Urinary bladder (tissue), 4 donors: Measurements from ENCODE around the gene GUCD1. TPM values are rescaled to one million over a fixed set of nuclear protein-coding genes. Genes with fewer than 3 reads are reported as not detected.
A peak's percentile ranks its signal among the peaks of the same experiment; 100 is the strongest.

Experiments used
- DNase-seq: peaks from one replicate; pipeline ENCODE4 v3.0.0-alpha.2; 2015; ENCODE audit errors: extremely low spot score
- H3K27ac ChIP-seq: one replicate; pipeline ENCODE4 v1.5.1; 2013; ENCODE audit warnings: low read depth, mild to moderate bottlenecking, moderate library complexity
- H3K36me3 ChIP-seq: one replicate; pipeline ENCODE4 v1.6.1; 2013; ENCODE audit warnings: mild to moderate bottlenecking, moderate library complexity; ENCODE audit not compliant: insufficient read depth
- H3K4me1 ChIP-seq: one replicate; pipeline ENCODE4 v1.6.1; 2013; ENCODE audit warnings: mild to moderate bottlenecking, moderate library complexity; ENCODE audit not compliant: insufficient read depth
- H3K4me3 ChIP-seq: one replicate; pipeline ENCODE4 v1.5.1; 2013; ENCODE audit warnings: low read depth, low read length
- WGBS: extraction: QIAGEN DNeasy Blood & Tissue Kit; methylation state at CpG from one replicate; pipeline ENCODE4 v1.1.7; 2013; 5-methylcytosine and 5-hydroxymethylcytosine counted together
- polyA plus RNA-seq: library from polyadenylated mRNA; stranded (reverse); fragments of 200-250 nt; gene quantifications from one replicate; pipeline ENCODE4 v1.2.3, GENCODE V29; 2013
- total RNA-seq: library from RNA; depleted of rRNA; stranded (reverse); fragments of >200 nt; gene quantifications from one replicate; pipeline ENCODE4 v1.2.3, GENCODE V29; 2014
- donor health status: healthy with polysubstance abuse.
- donor health status: healthy.

GUCD1 gene
- total and polyA plus RNA-seq, 2 donors, result 61.3 to 111 TPM

GRCh38 chr22:24518771-24519485 lies 36.0 kb downstream of the GUCD1 start:
- 82% methylated on average over 9 of the region's 9 CpGs for WGBS
- no peak for DNase-seq
- H3K36me3 ChIP-seq, result no peaks in the 10 kb centered on the region
- no peaks in the 10 kb centered on the region for H3K4me1 ChIP-seq
- no peak overlapping the region for H3K27ac ChIP-seq
- no peak overlapping the region for H3K4me3 ChIP-seq

GRCh38 chr22:24518228-24518627 lies 36.7 kb downstream of the GUCD1 start:
- H3K27ac ChIP-seq, result no peak overlapping the region
- DNase-seq, result no peak
- no peaks in the 10 kb centered on the region for H3K4me1 ChIP-seq
- 74% methylated on average over 3 of the region's 3 CpGs for WGBS
- no peaks in the 10 kb centered on the region for H3K36me3 ChIP-seq
- H3K4me3 ChIP-seq, result no peak overlapping the region

GRCh38 chr22:24517446-24517845 lies 37.5 kb downstream of the GUCD1 start:
- no peaks in the 10 kb centered on the region for H3K36me3 ChIP-seq
- H3K4me3 ChIP-seq, result no peak overlapping the region
- WGBS, result 97% methylated on average over 2 of the region's 2 CpGs
- DNase-seq, result no peak
- no peak overlapping the region for H3K27ac ChIP-seq
- no peaks in the 10 kb centered on the region for H3K4me1 ChIP-seq

- DNase-seq, result peak; percentile 50
- no peak overlapping the region for H3K4me3 ChIP-seq
- H3K36me3 ChIP-seq, result no peaks in the 10 kb centered on the region
- no peak overlapping the region for H3K27ac ChIP-seq
- H3K4me1 ChIP-seq, result no peaks in the 10 kb centered on the region
- whole genome bisulfite sequencing, result 15% methylated on average over 3 of the region's 3 CpGs
These were observed 38.6 kb downstream of the GUCD1 start for GRCh38 chr22:24516301-24516737.

- no peaks in the 10 kb centered on the region for H3K36me3 ChIP-seq
- no peak overlapping the region for H3K4me3 ChIP-seq
- WGBS, result 94% methylated on average over 8 of the region's 8 CpGs
- H3K4me1 ChIP-seq, result no peaks in the 10 kb centered on the region
- DNase-seq, result no peak
- H3K27ac ChIP-seq, result no peak overlapping the region
These were observed 40.0 kb downstream of the GUCD1 start for GRCh38 chr22:24515027-24515338.

GRCh38 chr22:24514241-24515026 lies 40.5 kb downstream of the GUCD1 start:
- Histone ChIP-seq H3K36me3 (no peaks in the 10 kb centered on the region), H3K4me3 (no peak overlapping the region), H3K27ac (no peak overlapping the region), H3K4me1 (no peaks in the 10 kb centered on the region)
- 72% methylated on average over 14 of the region's 14 CpGs for WGBS
- no peak for DNase-seq

GRCh38 chr22:24513378-24514240 lies 41.3 kb downstream of the GUCD1 start:
- DNase-seq, result no peak
- WGBS, result 91% methylated on average over 9 of the region's 9 CpGs
- no peaks in the 10 kb centered on the region for H3K36me3 ChIP-seq

GRCh38 chr22:24512043-24512442 lies 42.9 kb downstream of the GUCD1 start:
- no peaks in the 10 kb centered on the region for H3K4me1 ChIP-seq
- WGBS, result 71% methylated on average over 3 of the region's 3 CpGs
- H3K4me3 ChIP-seq, result no peak overlapping the region
- H3K27ac ChIP-seq, result no peak overlapping the region
- DNase-seq, result no peak
- H3K36me3 ChIP-seq, result no peaks in the 10 kb centered on the region

More at GRCh38 chr22:24513378-24514240, 41.3 kb downstream of the GUCD1 start:
- Histone ChIP-seq H3K4me3 (no peak overlapping the region), H3K27ac (no peak overlapping the region), H3K4me1 (no peaks in the 10 kb centered on the region)

- Histone ChIP-seq H3K36me3 (no peaks in the 10 kb centered on the region), H3K4me1 (no peaks in the 10 kb centered on the region), H3K27ac (no peak overlapping the region), H3K4me3 (no peak overlapping the region)
- 37% methylated on average over 10 of the region's 10 CpGs for WGBS
- DNase-seq, result no peak
These were observed 44.0 kb downstream of the GUCD1 start for GRCh38 chr22:24510637-24511625.

GRCh38 chr22:24507716-24508115 lies 47.2 kb downstream of the GUCD1 start:
- Histone ChIP-seq H3K36me3 (no peaks in the 10 kb centered on the region), H3K27ac (no peak overlapping the region), H3K4me1 (no peaks in the 10 kb centered on the region), H3K4me3 (no peak overlapping the region)
- no peak for DNase-seq
- 70% methylated on average over 7 of the region's 7 CpGs for WGBS

GRCh38 chr22:24506802-24507438 lies 48.0 kb downstream of the GUCD1 start:
- Histone ChIP-seq H3K27ac (no peak overlapping the region), H3K4me3 (no peak overlapping the region), H3K36me3 (no peaks in the 10 kb centered on the region), H3K4me1 (no peaks in the 10 kb centered on the region)
- WGBS, result 71% methylated on average over 6 of the region's 6 CpGs
- no peak for DNase-seq

GRCh38 chr22:24504956-24505736 lies 49.8 kb downstream of the GUCD1 start:
- no peak overlapping the region for H3K4me3 ChIP-seq
- WGBS, result 93% methylated on average over 3 of the region's 3 CpGs
- H3K4me1 ChIP-seq, result no peaks in the 10 kb centered on the region
- H3K27ac ChIP-seq, result no peak overlapping the region
- H3K36me3 ChIP-seq, result no peaks in the 10 kb centered on the region
- DNase-seq, result no peak
